Measurements from ENCODE around the gene TBL3. TPM values are rescaled to one million over a fixed set of nuclear protein-coding genes. Genes with fewer than 3 reads are reported as not detected.

TBL3 gene
- total and polyA plus RNA-seq, 9 of the 15 experiments (the other 6 are each of a cell fraction or from before 2014, with no cell fraction given), result 0.97 to 117 (median 24.5) TPM

GRCh38 chr16:2009791-2010510 lies 38.1 kb downstream of the TBL3 start, which contains the start of gene ZNF598 (continued):
- TF ChIP-seq HDAC3 (IDR thresholded peaks at IDR 0.05; ENCODE audit: borderline replicate concordance, partially characterized antibody), result no peak
- no peak for TF ChIP-seq U2AF2 (optimal IDR thresholded peaks at IDR 0.05; ENCODE audit: low read depth, low read length)
- TF ChIP-seq NRF1 (conservative IDR thresholded peaks at IDR 0.05 in 1 of 2, IDR thresholded peaks at IDR 0.05 in 1 of 2), result no peak
- TF ChIP-seq HNRNPLL (IDR thresholded peaks at IDR 0.05; ENCODE audit: low read depth, low read length, poor library complexity, severe bottlenecking), result peak; percentile 6
- TF ChIP-seq TAF15 (IDR thresholded peaks at IDR 0.05; ENCODE audit: low read depth, low read length), result no peak
- TF ChIP-seq, protein P1, sequence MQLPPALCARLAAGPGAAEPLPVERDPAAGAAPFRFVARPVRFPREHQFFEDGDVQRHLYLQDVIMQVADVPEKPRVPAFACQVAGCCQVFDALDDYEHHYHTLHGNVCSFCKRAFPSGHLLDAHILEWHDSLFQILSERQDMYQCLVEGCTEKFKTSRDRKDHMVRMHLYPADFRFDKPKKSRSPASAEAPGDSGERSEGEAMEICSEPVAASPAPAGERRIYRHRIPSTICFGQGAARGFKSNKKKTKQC (CRISPR knock-in tag; IDR thresholded peaks at IDR 0.05), result peak; percentile 26; the same call in 1 of the 2 replicates
- TF ChIP-seq CEBPZ (IDR thresholded peaks at IDR 0.05; ENCODE audit: borderline replicate concordance, low read depth, low read length), result no peak
- no peak for TF ChIP-seq KAT8 (IDR thresholded peaks at IDR 0.05; ENCODE audit: low read depth)
- no peak for TF ChIP-seq BMI1 (IDR thresholded peaks at IDR 0.05; ENCODE audit: low read length)
- TF ChIP-seq TSC22D4 (tag; IDR thresholded peaks at IDR 0.05), result no peak
- TF ChIP-seq KLF16 (IDR thresholded peaks at IDR 0.05), result no peak
- TF ChIP-seq HNRNPL (IDR thresholded peaks at IDR 0.05; ENCODE audit: low read depth, low read length), result no peak
- TF ChIP-seq ZBED1 (IDR thresholded peaks at IDR 0.05), result no peak
- TF ChIP-seq SRSF3 (IDR thresholded peaks at IDR 0.05; ENCODE audit: insufficient read depth, low read length), result no peak
- TF ChIP-seq ZNF584 (CRISPR knock-in tag; IDR thresholded peaks at IDR 0.05; ENCODE audit: low read depth), result no peak
- no peak for TF ChIP-seq KLF6 (CRISPR knock-in tag; IDR thresholded peaks at IDR 0.05; ENCODE audit: borderline replicate concordance)
- TF ChIP-seq NFYB (IDR thresholded peaks at IDR 0.05; ENCODE audit: extremely low read depth, insufficient read length), result no peak
- TF ChIP-seq LEF1 (IDR thresholded peaks at IDR 0.05), result peak; percentile 36; the same call in 1 of the 2 replicates
- TF ChIP-seq BCOR (IDR thresholded peaks at IDR 0.05), result peak; percentile 29; the same call in 1 of the 2 replicates
